ENCODE results near the gene CDH4. TPM values are rescaled to one million over a fixed set of nuclear protein-coding genes. Genes with fewer than 3 reads are reported as not detected.

Gene CDH4
- total RNA-seq, 1 donor from 2014 or later, result 2.9 TPM

- H3K27me3 ChIP-seq, result no peaks in the 10 kb centered on the region
Measured at GRCh38 chr20:61371501-61372136, 119.6 kb downstream of the CDH4 start.

GRCh38 chr20:61372137-61373054 lies 120.3 kb downstream of the CDH4 start:
- Histone ChIP-seq H3K4me3 (no peak overlapping the region), H3K4me1 (peaks cover 25% of the 10 kb centered on the region), H3K27me3 (no peaks in the 10 kb centered on the region), H3K79me2 (ENCODE audit: low read depth) (no peaks in the 10 kb centered on the region), H3F3A (ENCODE audit: low read depth) (peaks cover 3% of the 10 kb centered on the region), H3K9ac (no peak overlapping the region), H3K36me3 (no peaks in the 10 kb centered on the region), H3K9me3 (ENCODE audit: low read depth) (no peaks in the 10 kb centered on the region), H4K20me1 (ENCODE audit: low read depth) (no peaks in the 10 kb centered on the region), H3K27ac (no peak overlapping the region), H3K4me2 (no peak overlapping the region), H2AFZ (replicated peaks) (no peak overlapping the region)
- Mint-ChIP-seq H3K36me3 (peaks cover 7% of the 10 kb centered on the region), H3K27me3 (ENCODE audit: insufficient read depth, low read depth) (peaks cover 4% of the 10 kb centered on the region), H3K27ac (peak overlapping the region; percentile 86), H3K4me3 (no peak overlapping the region), H3K9me3 (peaks cover 6% of the 10 kb centered on the region), H3K4me1 (peaks cover 33% of the 10 kb centered on the region)
- DNase-seq (ENCODE audit: low spot score), result no peak
- TF ChIP-seq CTCF (IDR thresholded peaks at IDR 0.05) (no peak), EZH2phosphoT487 (IDR thresholded peaks at IDR 0.05) (no peak), EZH2 (IDR thresholded peaks at IDR 0.05) (no peak)

More at GRCh38 chr20:61371501-61372136, 119.6 kb downstream of the CDH4 start:
- Mint-ChIP-seq H3K27ac (peak overlapping the region; percentile 86), H3K4me3 (no peak overlapping the region), H3K4me1 (peaks cover 33% of the 10 kb centered on the region), H3K36me3 (peaks cover 6% of the 10 kb centered on the region), H3K27me3 (ENCODE audit: insufficient read depth, low read depth) (peaks cover 4% of the 10 kb centered on the region), H3K9me3 (peaks cover 4% of the 10 kb centered on the region)
- DNase-seq (ENCODE audit: low spot score), result no peak
- Histone ChIP-seq H3K36me3 (no peaks in the 10 kb centered on the region), H3K4me2 (peak overlapping the region; percentile 58), H3K79me2 (ENCODE audit: low read depth) (no peaks in the 10 kb centered on the region), H3K4me1 (peaks cover 25% of the 10 kb centered on the region), H3F3A (ENCODE audit: low read depth) (peaks cover 3% of the 10 kb centered on the region), H3K27ac (no peak overlapping the region), H3K9me3 (ENCODE audit: low read depth) (no peaks in the 10 kb centered on the region), H2AFZ (replicated peaks) (no peak overlapping the region), H3K4me3 (no peak overlapping the region), H3K9ac (no peak overlapping the region), H4K20me1 (ENCODE audit: low read depth) (no peaks in the 10 kb centered on the region)
- no peak for TF ChIP-seq EZH2 (IDR thresholded peaks at IDR 0.05)

GRCh38 chr20:61373055-61373399 lies 121.0 kb downstream of the CDH4 start:
- TF ChIP-seq EZH2phosphoT487 (IDR thresholded peaks at IDR 0.05), result no peak
- no peak for TF ChIP-seq EZH2 (IDR thresholded peaks at IDR 0.05)
- no peak for TF ChIP-seq CTCF (IDR thresholded peaks at IDR 0.05)
- Histone ChIP-seq H3K9me3 (ENCODE audit: low read depth) (no peaks in the 10 kb centered on the region), H3F3A (ENCODE audit: low read depth) (peaks cover 3% of the 10 kb centered on the region), H3K27me3 (no peaks in the 10 kb centered on the region), H2AFZ (replicated peaks) (no peak overlapping the region), H3K36me3 (no peaks in the 10 kb centered on the region), H3K4me1 (peaks cover 25% of the 10 kb centered on the region), H4K20me1 (ENCODE audit: low read depth) (no peaks in the 10 kb centered on the region), H3K9ac (no peak overlapping the region), H3K27ac (no peak overlapping the region), H3K4me2 (no peak overlapping the region), H3K79me2 (ENCODE audit: low read depth) (no peaks in the 10 kb centered on the region), H3K4me3 (no peak overlapping the region)
- Mint-ChIP-seq H3K4me3 (no peak overlapping the region), H3K4me1 (peaks cover 33% of the 10 kb centered on the region), H3K27me3 (ENCODE audit: insufficient read depth, low read depth) (peaks cover 4% of the 10 kb centered on the region), H3K36me3 (peaks cover 8% of the 10 kb centered on the region), H3K9me3 (peaks cover 6% of the 10 kb centered on the region), H3K27ac (no peak overlapping the region)
- no peak for DNase-seq (ENCODE audit: low spot score)

All from neural progenitor cell (in vitro differentiated cells).